HG03457 (cell line): ENCODE results near the gene IL26.
"Not testable (repeated sequence)": the region's sequence is repeated elsewhere in the genome, so short reads cannot be mapped to it uniquely, and the experiment has no call there.

ENCODE experiments used
- ATAC-seq: cut with Tn5 transposase; IDR thresholded peaks from one replicate; pipeline ENCODE4 v1.9.1; 2021; ENCODE audit warnings: moderate number of reproducible peaks; ENCODE audit not compliant: unreplicated experiment

Gene IL26

DNA sequence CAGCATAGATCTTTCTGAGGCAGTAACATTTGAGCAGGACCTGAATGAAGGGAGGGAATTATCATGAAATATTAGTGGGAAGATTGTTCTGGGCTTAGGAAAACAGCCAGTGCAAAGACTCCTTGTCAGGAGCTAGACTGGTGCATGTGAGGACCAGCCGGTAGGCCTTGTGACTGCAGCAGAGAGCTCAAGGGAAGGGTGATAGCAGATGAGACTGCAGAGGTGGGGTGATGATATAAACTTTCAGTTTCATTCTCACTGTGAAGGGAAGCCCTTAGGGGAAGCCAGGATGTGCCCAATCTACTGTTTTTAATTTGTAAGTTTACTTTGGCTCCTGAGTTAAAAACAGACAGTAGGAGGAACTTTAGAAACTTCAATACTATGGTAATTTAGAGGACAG is 15.4 kb upstream of the IL26 start:
- ATAC-seq, result peak; percentile 96

GRCh38 chr12:68240079-68240478 is 14.5 kb upstream of the IL26 start:
- no peak for ATAC-seq

- ATAC-seq, result no peak
Measured at GRCh38 chr12:68239309-68239982, 13.8 kb upstream of the IL26 start.

DNA sequence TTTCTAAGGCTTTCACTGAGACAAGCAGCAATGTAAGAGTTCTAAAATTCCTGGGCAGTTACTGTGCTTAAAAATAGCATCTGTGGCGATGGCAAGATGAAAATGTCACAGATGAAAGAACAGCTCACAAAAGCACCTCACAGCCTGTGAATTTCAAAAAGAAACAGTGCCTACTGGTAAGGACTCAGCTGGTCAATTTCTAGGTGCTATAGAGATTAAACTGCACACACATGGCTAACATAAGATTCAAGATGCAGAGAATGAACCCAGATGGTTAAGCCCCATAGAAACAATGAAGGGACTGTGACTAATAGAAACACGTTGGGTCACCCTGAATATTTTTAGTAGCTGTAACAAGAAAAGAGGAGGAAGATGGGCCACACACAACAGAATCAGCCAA is 12.0 kb upstream of the IL26 start:
- no peak for ATAC-seq

DNA sequence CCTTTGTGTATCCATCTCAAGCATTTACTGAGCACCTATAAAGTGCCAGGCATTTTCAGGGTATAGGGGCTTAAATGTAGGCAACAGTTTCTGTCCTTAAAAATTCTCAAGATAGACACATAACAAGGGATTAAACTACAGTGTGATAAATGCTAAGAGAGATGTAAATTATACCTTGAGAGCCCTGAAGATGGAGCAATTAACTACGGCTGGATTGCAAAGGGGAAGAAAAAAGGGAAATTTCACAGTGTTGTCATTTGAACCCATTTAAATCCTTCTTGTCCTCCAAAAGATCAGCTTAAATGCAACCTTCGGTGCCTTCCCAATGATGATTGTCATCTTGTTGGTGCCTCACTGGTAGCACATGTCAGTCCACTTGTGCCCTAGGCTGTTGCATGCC is 11.5 kb upstream of the IL26 start:
- ATAC-seq, result no peak

GRCh38 chr12:68236421-68237059 is 10.9 kb upstream of the IL26 start:
- peak; percentile 43 for ATAC-seq

DNA sequence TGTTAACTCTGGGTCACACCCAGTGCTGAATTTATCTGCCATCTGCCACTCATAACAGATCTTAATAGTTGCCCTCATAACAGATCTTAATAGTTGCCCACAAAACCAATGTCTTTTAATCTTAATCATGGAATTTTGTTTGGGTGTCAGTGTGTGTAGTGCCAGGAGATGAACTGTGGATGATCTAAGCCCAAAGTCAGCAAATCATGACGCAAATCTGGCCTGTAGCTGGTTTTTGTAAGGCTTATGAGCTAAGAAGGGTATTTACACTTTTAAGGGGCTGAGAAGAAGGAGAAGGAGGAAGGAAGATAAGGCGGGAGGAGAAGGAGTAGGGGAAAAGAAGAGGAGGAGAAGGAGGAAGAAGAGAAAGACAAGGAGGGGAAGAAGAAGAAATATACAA is 10.0 kb upstream of the IL26 start:
- no peak for ATAC-seq

- ATAC-seq, result no peak
Measured at GRCh38 chr12:68234140-68234539, 8.5 kb upstream of the IL26 start.

DNA sequence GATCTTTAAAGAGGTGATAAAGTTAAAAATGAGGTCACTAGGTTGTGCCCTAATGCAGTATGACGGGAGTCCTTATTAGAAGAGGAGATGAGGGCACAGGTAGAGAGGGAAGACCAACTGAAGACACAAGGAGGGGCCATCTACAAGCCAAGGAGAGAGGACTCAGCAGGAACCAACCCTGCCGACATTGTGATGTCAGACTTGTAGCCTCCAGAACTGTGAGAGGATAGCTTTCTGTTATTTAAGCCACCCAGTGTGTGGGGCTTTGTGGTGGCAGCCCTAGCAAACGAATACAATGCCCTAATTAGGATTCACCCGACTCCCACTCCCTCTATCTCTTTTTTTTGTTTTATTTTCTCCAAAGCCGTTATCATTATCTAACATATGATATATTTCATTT is 7.9 kb upstream of the IL26 start:
- ATAC-seq, result no peak

DNA sequence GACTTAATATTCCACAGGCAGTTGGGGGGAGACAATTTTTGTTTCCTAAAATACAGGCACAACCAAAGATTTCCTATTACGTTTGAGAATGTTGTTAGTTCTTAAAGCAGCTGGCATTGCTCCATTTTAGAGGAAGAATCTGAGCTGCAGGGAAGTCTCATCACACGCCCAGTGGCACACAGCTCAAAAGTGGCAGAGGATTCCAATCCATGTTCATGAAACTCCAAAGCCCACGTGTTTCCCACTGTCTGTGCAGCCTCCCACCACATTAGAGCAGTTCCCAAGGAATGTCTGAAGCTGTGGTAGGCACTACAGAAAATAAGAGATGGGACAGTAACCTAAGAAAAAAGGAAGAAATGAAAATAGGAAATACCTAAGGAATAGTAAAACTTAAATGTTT is 6.1 kb upstream of the IL26 start:
- no peak for ATAC-seq

DNA sequence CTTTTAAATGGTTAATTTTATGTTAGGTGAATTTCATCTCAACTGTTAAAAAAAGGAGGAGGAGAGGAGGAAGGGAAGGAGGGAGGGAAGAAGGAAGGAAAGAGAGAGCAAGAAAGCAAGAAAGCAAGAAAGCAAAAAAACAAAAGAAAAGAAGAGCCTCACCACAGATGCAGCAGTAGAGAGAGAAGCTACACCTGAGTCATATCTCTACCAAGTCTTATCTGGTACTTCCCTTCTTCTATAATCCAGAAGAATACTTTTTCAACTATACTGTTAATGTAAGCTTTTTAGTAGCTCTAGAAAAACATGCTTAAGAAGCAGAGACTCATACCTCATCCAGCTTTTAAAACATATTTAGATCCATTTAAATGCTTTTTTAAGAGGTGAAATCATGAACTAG is 5.6 kb upstream of the IL26 start:
- no peak for ATAC-seq

DNA sequence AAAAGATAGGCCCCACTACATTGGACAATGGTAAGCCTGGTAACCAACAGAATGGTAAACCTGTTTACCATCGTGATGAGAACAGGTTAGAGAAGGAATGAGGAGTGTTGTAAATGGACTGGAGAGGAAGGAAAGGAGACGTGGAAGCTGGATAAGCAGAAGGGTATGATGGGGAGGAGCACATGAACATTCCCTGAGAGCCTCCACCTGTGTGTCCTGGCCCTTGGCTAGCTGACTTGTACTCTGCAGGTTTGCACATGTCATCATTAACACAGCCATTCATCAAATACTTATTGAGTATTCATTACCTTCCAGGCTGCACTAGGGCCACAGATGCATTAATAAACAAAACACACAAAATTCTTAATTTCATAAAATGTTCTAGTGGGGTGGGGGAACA is 4.3 kb upstream of the IL26 start:
- no peak for ATAC-seq

- no peak for ATAC-seq
Measured at GRCh38 chr12:68227356-68227755, 1.7 kb upstream of the IL26 start.

- no peak for ATAC-seq
Measured at GRCh38 chr12:68224613-68225285, 861 bp downstream of the IL26 start.

- ATAC-seq, result peak; percentile 81
Measured at GRCh38 chr12:68223067-68223747, 2.4 kb downstream of the IL26 start.

- ATAC-seq, result no peak
Measured at GRCh38 chr12:68222326-68222725, 3.3 kb downstream of the IL26 start.

DNA sequence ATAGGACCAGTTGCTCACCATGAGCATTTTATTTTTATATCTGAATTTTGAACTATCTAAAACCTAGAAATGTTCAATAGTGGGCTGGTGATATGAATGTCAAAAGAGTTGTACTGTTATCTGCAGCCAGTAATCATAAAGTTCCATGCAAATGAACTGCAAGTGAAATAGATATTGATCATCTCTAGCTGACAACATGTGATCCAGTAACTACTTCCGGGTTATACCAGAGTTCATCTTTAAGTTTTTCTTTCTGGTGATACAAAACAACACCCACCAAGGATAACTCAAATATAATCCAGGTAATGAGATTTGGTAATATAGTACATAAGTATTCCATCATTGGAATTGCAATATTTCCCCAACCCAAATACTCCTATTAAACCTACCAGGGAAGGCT is 4.1 kb downstream of the IL26 start:
- ATAC-seq, result no peak

GRCh38 chr12:68210875-68211274 is 14.7 kb downstream of the IL26 start:
- no peak for ATAC-seq

GRCh38 chr12:68209048-68209728 is 16.4 kb downstream of the IL26 start:
- ATAC-seq, result not testable (repeated sequence)

DNA sequence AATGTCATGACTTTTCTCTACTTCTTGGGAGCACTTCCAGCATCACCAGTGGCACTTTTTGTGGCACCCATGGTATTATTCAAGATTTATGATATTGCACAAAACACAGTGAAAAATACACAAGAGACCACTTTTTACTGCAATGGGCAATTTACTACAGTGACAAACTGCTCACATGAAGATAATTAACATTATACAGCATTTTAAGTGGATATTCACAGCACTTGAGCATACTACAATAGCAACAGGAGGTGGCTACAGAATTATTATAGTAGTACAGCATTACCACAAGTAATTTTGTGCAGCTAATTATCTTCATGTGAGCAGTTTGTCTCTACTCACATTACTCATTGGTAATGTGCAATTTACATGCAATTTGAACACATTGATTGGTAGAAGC is 18.3 kb downstream of the IL26 start:
- ATAC-seq, result no peak

DNA sequence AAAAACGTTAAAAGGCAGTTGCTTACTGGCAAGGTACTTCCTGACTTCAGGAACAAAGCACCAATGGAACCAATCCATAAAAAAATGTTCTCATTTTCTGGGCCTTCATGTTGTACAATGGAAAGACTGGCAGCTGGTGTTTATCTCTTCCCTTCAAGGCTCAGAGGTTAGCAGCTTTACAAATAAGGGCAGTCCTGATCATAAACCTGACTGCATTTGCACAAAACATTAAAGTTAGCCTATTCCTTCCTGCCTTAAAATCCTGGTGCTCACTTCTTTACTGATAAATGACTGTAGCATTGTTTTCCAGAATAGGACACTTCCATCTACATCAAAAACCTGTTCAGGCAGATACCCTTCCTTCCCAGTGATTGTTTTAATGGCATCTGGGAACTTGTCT is 19.2 kb downstream of the IL26 start:
- ATAC-seq, result no peak
